HepG2 (cell line): ENCODE results near the gene PRRT1B. TPM values are rescaled to one million over a fixed set of nuclear protein-coding genes. Genes with fewer than 3 reads are reported as not detected.

Experiments
- ATAC-seq: fragments of 200-7000 bp; cut with Tn5 transposase; 3 replicates; pipeline ENCODE4 v1.9.1; 2020; ENCODE audit warnings: mild to moderate bottlenecking, moderate library complexity
- BruUV-seq: library from RNA; stranded (reverse); fragments of 400-500 nt; replicated peaks from 2 replicates; lab custom pipeline; 2021; lab: Mats Ljungman, UMichigan
- CTCF ChIA-PET: fragments of 300-600 bp; formaldehyde crosslinking; extraction: SDS; loops from one replicate; lab custom pipeline; 2021; ENCODE audit warnings: low total read pairs, inconsistent platforms, low intra/inter-chr PET ratio; lab: Yijun Ruan, JAX
- POLR2A ChIA-PET: fragments of 350-600 bp; sonication (Branson Sonifier 250); formaldehyde crosslinking; loops from one replicate; lab custom pipeline; 2020; ENCODE audit warnings: antibody characterized with exemption, inconsistent platforms; lab: Yijun Ruan, JAX
- DNase-seq: peaks from one replicate; pipeline ENCODE4 v3.0.0-alpha.2; 2015; ENCODE audit warnings: low spot score
- FAIRE-seq: peaks from 3 replicates; lab custom pipeline; 2011; peaks lifted over from hg19 to GRCh38; lab: Jason Lieb, UNC
- H2AFZ ChIP-seq: one replicate; pipeline ENCODE4 v1.6.1; 2011; ENCODE audit warnings: low read length, inconsistent platforms
- H3K27ac ChIP-seq: fragments of 300-600 bp; 3 replicates; pipeline ENCODE4 v1.8.0; 2011; ENCODE audit warnings: mixed run types, mild to moderate bottlenecking, mixed read lengths, low read length, inconsistent platforms; ENCODE audit not compliant: insufficient read depth; ENCODE audit errors: extremely low read length
- H3K27me3 ChIP-seq, 2 experiments: fragments of 200-600 bp in 1 of 2; 2 replicates in 1 of 2; 3 replicates in 1 of 2; pipeline versions ENCODE4 v1.6.0 to v1.8.0; 2011; ENCODE audit warnings: low read length in 2 of 2, mild to moderate bottlenecking in 2 of 2, moderate library complexity in 2 of 2, inconsistent platforms in 1 of 2; ENCODE audit not compliant: insufficient read depth in 2 of 2, control insufficient read depth in 1 of 2
- H3K36me3 ChIP-seq, 2 experiments: fragments of 200-600 bp in 1 of 2; replicated peaks in 1 of 2; 2 replicates in 1 of 2; 3 replicates in 1 of 2; pipeline versions ENCODE4 v1.5.1 to v1.8.0; 2011; ENCODE audit warnings: low read length in 2 of 2, inconsistent platforms in 1 of 2; ENCODE audit not compliant: insufficient read depth in 2 of 2, control insufficient read depth in 1 of 2
- H3K4me1 ChIP-seq: 2 replicates; pipeline ENCODE4 v1.5.1; 2012; ENCODE audit warnings: low read length, inconsistent platforms; ENCODE audit not compliant: insufficient read depth
- H3K4me2 ChIP-seq: 2 replicates; pipeline ENCODE4 v1.6.0; 2011; ENCODE audit warnings: low read depth, low read length, inconsistent platforms
- H3K4me3 ChIP-seq, 3 experiments: fragments of 200-600 bp in 1 of 3; sonication (generic), shearing (Covaris generic) in 1 of 3; replicated peaks in 1 of 3; 2 replicates each; pipeline ENCODE4 v1.5.1; 2011 to 2016; ENCODE audit warnings: low read length in 3 of 3, inconsistent platforms in 2 of 3, low read depth in 2 of 3, mild to moderate bottlenecking in 2 of 3, control low read depth in 1 of 3, mixed read lengths in 1 of 3; ENCODE audit not compliant: insufficient read depth in 1 of 3
- H3K79me2 ChIP-seq: one replicate; pipeline ENCODE4 v1.6.1; 2011; ENCODE audit warnings: low read length, inconsistent platforms; ENCODE audit not compliant: insufficient read depth
- H3K9ac ChIP-seq: 2 replicates; pipeline ENCODE4 v1.6.0; 2011; ENCODE audit warnings: mild to moderate bottlenecking, low read depth, low read length, inconsistent platforms; ENCODE audit not compliant: insufficient read depth
- H3K9me3 ChIP-seq: 2 replicates; pipeline ENCODE4 v1.5.1; 2012; ENCODE audit warnings: mild to moderate bottlenecking, low read length
- H4K20me1 ChIP-seq: 2 replicates; pipeline ENCODE4 v1.6.0; 2011; ENCODE audit warnings: inconsistent platforms, mild to moderate bottlenecking, low read length, moderate library complexity; ENCODE audit not compliant: insufficient read depth
- AGO1 ChIP-seq: fragments of 200-400 bp; formaldehyde crosslinking; IDR thresholded peaks from 2 replicates; pipeline ENCODE4 v1.6.1; 2017; ENCODE audit warnings: mild to moderate bottlenecking, low read depth, low read length, moderate library complexity; ENCODE audit not compliant: poor library complexity, severe bottlenecking
- ARNTL ChIP-seq: sonication (generic); formaldehyde crosslinking; IDR thresholded peaks from 2 replicates; pipeline ENCODE4 v1.4.0; 2020; ENCODE audit warnings: mild to moderate bottlenecking, missing genetic modification reagents
- CENPX ChIP-seq: sonication (generic); formaldehyde crosslinking; IDR thresholded peaks from 2 replicates; pipeline ENCODE4 v1.9.0; 2021; ENCODE audit warnings: mild to moderate bottlenecking, missing genetic modification reagents, moderate library complexity
- KLF16 ChIP-seq, 2 experiments: sonication (generic) in 1 of 2; formaldehyde crosslinking in 1 of 2; IDR thresholded peaks; 2 replicates each; pipeline versions ENCODE4 v1.6.1 to v1.8.0; 2016 to 2023; ENCODE audit warnings: missing genetic modification reagents in 2 of 2, missing compliant biosample characterization in 1 of 2
- PHB2 ChIP-seq: fragments of 450-650 bp; IDR thresholded peaks from 2 replicates; pipeline ENCODE4 v1.6.1; 2018; ENCODE audit not compliant: partially characterized antibody
- POLR2AphosphoS5 ChIP-seq: IDR thresholded peaks from 2 replicates; pipeline ENCODE4 v1.6.1; 2012; ENCODE audit warnings: low read depth, low read length
- POLR2G ChIP-seq: fragments of 200-400 bp; formaldehyde crosslinking; IDR thresholded peaks from 2 replicates; pipeline ENCODE4 v1.6.1; 2018; ENCODE audit warnings: mild to moderate bottlenecking, low read depth, low read length, moderate library complexity
- RBM22 ChIP-seq: fragments of 200-400 bp; formaldehyde crosslinking; optimal IDR thresholded peaks from 2 replicates; pipeline ENCODE3; 2017; ENCODE audit warnings: mild to moderate bottlenecking, low read length, moderate library complexity
- REST ChIP-seq, 2 experiments: IDR thresholded peaks; 2 replicates each; pipeline ENCODE4 v1.6.1; 2011 to 2012; ENCODE audit warnings: low read length in 2 of 2, borderline replicate concordance in 1 of 2, low read depth in 1 of 2, mild to moderate bottlenecking in 1 of 2, moderate library complexity in 1 of 2
- TARDBP ChIP-seq: sonication (generic); formaldehyde crosslinking; IDR thresholded peaks from 2 replicates; pipeline ENCODE4 v1.8.0; 2022; ENCODE audit warnings: mild to moderate bottlenecking, missing genetic modification reagents
- TBL1XR1 ChIP-seq: fragments of 150-350 bp; IDR thresholded peaks from 2 replicates; pipeline ENCODE4 v1.6.1; 2014; ENCODE audit warnings: borderline replicate concordance, low read length; ENCODE audit not compliant: partially characterized antibody
- ZBTB33 ChIP-seq: sonication (generic); formaldehyde crosslinking; IDR thresholded peaks from 2 replicates; pipeline ENCODE4 v1.4.0; 2020; ENCODE audit warnings: missing genetic modification reagents
- ZNF530 ChIP-seq: sonication (generic); formaldehyde crosslinking; IDR thresholded peaks from 2 replicates; pipeline ENCODE4 v1.5.0; 2020; ENCODE audit warnings: low read depth, mild to moderate bottlenecking, missing genetic modification reagents
- WGBS: methylation state at CpG from one replicate; pipeline ENCODE4 v1.1.6; 2017; ENCODE audit warnings: low lambda C conversion rate; 5-methylcytosine and 5-hydroxymethylcytosine counted together
- in situ Hi-C: cut with HindIII; loops from 2 replicates; pipeline ENCODE4 v1.10.0; 2017; ENCODE audit warnings: low pct_unique_long_range_greater_than_20kb; ENCODE audit not compliant: extremely low pct_ligation_motif_present
- intact Hi-C: fragments of 100-400 bp; cut with micrococcal nuclease; formaldehyde crosslinking; loops from one replicate; pipeline ENCODE4 v1.10.0; 2022; ENCODE audit not compliant: unreplicated experiment
- polyA plus RNA-seq, 8 experiments: library from polyadenylated mRNA; depleted of rRNA in 3 of 8; stranded (reverse) in 7 of 8; unstranded in 1 of 8; fragments of >200 nt; fragmentation: Illumina TruSeq in 4 of 8; extraction: Trizol in 4 of 8; gene quantifications; 2 replicates each; pipeline versions ENCODE4 v1.2.1 to v1.2.3, GENCODE V29; 2011 to 2016; ENCODE audit warnings: low read depth in 4 of 8, missing spikeins in 1 of 8, mixed read lengths in 1 of 8; ENCODE audit not compliant: insufficient read depth in 1 of 8
- total RNA-seq, 5 experiments: library from RNA; depleted of rRNA; stranded (reverse); fragments of >200 nt; fragmentation: Illumina TruSeq; extraction: Trizol; gene quantifications; 2 replicates each; pipeline ENCODE4 v1.2.3, GENCODE V29; 2016; ENCODE audit warnings: low read depth in 1 of 5

Gene PRRT1B
- total and polyA plus RNA-seq, 2 of the 13 experiments (the other 11 are each of a cell fraction or from before 2014, with no cell fraction given): not detected

- ChIA-PET CTCF (no interaction called here), POLR2A (interaction anchor here (1.7 kb wide), 1 partner anchor 126 kb away, joined by 4 read pairs; no protein-coding TSS in a partner anchor)
- no peak overlapping the region for H3K4me3 ChIP-seq
- H4K20me1 ChIP-seq: no peaks in the 10 kb centered on the region
- H3K4me2 ChIP-seq: no peak overlapping the region
- H3K36me3 ChIP-seq: peaks cover 25 to 39% of the 10 kb centered on the region in 2 experiments
- in situ Hi-C loops: no loop called here
- no peak overlapping the region for H3K27ac ChIP-seq
- H3K4me1 ChIP-seq: peaks cover 26% of the 10 kb centered on the region
- intact Hi-C loops: no loop called here
- H3K9ac ChIP-seq: no peak overlapping the region
- no peak for FAIRE-seq
- DNase-seq: no peak
- TF ChIP-seq ZBTB33 (CRISPR knock-in tag) (no peak), RBM22 (peak; percentile 86), AGO1 (no peak), TBL1XR1 (no peak), TARDBP (CRISPR knock-in tag) (no peak), PHB2 (no peak), ZNF530 (CRISPR knock-in tag) (no peak), CENPX (CRISPR knock-in tag) (no peak), ARNTL (CRISPR knock-in tag) (no peak), KLF16 (CRISPR knock-in tag; IDR thresholded peaks at IDR 0.05) (no peak), REST (IDR thresholded peaks at IDR 0.05; ENCODE audit: borderline replicate concordance in 1 of 2, low read depth in 1 of 2, low read length in 2 of 2) (no peak), POLR2G (peak; percentile 31; the same call in 1 of the 2 replicates), POLR2AphosphoS5 (0 out of 2 replicates have a peak, but pooled peaks have one; percentile 27)
- BruUV-seq: no TSS peak
- H3K9me3 ChIP-seq: no peaks in the 10 kb centered on the region
- no peaks in the 10 kb centered on the region; a peak in 1 of 5 replicates for H3K27me3 ChIP-seq
- H3K79me2 ChIP-seq: peaks cover 2% of the 10 kb centered on the region
- 92% methylated on average over 4 of the region's 7 CpGs for WGBS
- H2AFZ ChIP-seq: no peak overlapping the region
- ATAC-seq: no peak
Observed at GRCh38 chr9:131499254-131499767, 46.0 kb upstream of the PRRT1B start.
